ENCODE measurements around the gene TFDP1.

- TF ChIP-seq CTCF (conservative IDR thresholded peaks at IDR 0.05 in 1 of 2, IDR thresholded peaks at IDR 0.05 in 1 of 2; ENCODE audit: low read depth in 1 of 2, low read length in 2 of 2): no peak
- TF ChIP-seq EZH2 (IDR thresholded peaks at IDR 0.05; ENCODE audit: low read length, missing control alignments): no peak
Observed at GRCh38 chr13:113542751-113543424, 41.7 kb upstream of the TFDP1 start.

Measured in fibroblast of lung (primary cell).